GM12878 (cell line): ENCODE data around the gene GIMAP1. TPM values are rescaled to one million over a fixed set of nuclear protein-coding genes. Genes with fewer than 3 reads are reported as not detected.

Experiments
- ATAC-seq: fragments of 200-7000 bp; cut with Tn5 transposase; 3 replicates; pipeline ENCODE4 v1.9.1; 2020; ENCODE audit warnings: mild to moderate bottlenecking, moderate library complexity
- Bru-seq: library from RNA; stranded (reverse); fragments of 400-500 nt; gene quantifications from one replicate; lab custom pipeline; 2021; lab: Mats Ljungman, UMichigan
- BruChase-seq, 2 experiments: library from RNA; stranded (reverse); fragments of 400-500 nt; gene quantifications; one replicate each; lab custom pipeline; 2021; lab: Mats Ljungman, UMichigan
- BruUV-seq: library from RNA; stranded (reverse); fragments of 400-500 nt; replicated peaks from 2 replicates; lab custom pipeline; 2021; lab: Mats Ljungman, UMichigan
- CTCF ChIA-PET: fragments of 300-600 bp; sonication (Branson Sonifier 250); formaldehyde crosslinking; extraction: SDS; loops from one replicate; lab custom pipeline; 2021; ENCODE audit warnings: inconsistent platforms; lab: Yijun Ruan, JAX
- POLR2A ChIA-PET: fragments of 350-600 bp; formaldehyde crosslinking; extraction: SDS; loops from one replicate; lab custom pipeline; 2021; ENCODE audit warnings: inconsistent platforms; lab: Charles Lee
- RAD21 ChIA-PET: fragments of 300-600 bp; sonication (Branson Sonifier 250); formaldehyde crosslinking; loops from one replicate; lab custom pipeline; 2023; ENCODE audit warnings: antibody characterized with exemption; ENCODE audit not compliant: unreplicated experiment; lab: Charles Lee
- SMC1A ChIA-PET: fragments of 300-600 bp; sonication (Branson Sonifier 250); formaldehyde crosslinking; loops from one replicate; lab custom pipeline; 2023; ENCODE audit not compliant: unreplicated experiment, uncharacterized antibody; lab: Charles Lee
- DNase-seq: peaks from one replicate; pipeline ENCODE4 v3.0.0-alpha.2; 2011; ENCODE audit warnings: low read depth, low spot score
- FAIRE-seq: peaks from 3 replicates; lab custom pipeline; 2011; peaks lifted over from hg19 to GRCh38; lab: Jason Lieb, UNC
- H2AFZ ChIP-seq: 2 replicates; pipeline ENCODE4 v1.6.0; 2011; ENCODE audit warnings: low read depth, low read length, control low read depth; ENCODE audit not compliant: control insufficient read depth
- H3K27ac ChIP-seq: 2 replicates; pipeline ENCODE4 v1.5.1; 2011; ENCODE audit warnings: control low read depth; ENCODE audit not compliant: control insufficient read depth, insufficient read depth
- H3K27me3 ChIP-seq, 2 experiments: replicated peaks in 1 of 2; 2 replicates each; pipeline versions ENCODE4 v1.6.0 to v1.6.1; 2011; ENCODE audit warnings: low read length in 1 of 2; ENCODE audit not compliant: control insufficient read depth in 2 of 2, insufficient read depth in 2 of 2
- H3K36me3 ChIP-seq, 2 experiments: 2 replicates each; pipeline ENCODE4 v1.5.1; 2011; ENCODE audit warnings: low read length in 1 of 2; ENCODE audit not compliant: control insufficient read depth in 2 of 2, insufficient read depth in 2 of 2
- H3K4me1 ChIP-seq: 2 replicates; pipeline ENCODE4 v1.6.1; 2011; ENCODE audit warnings: mild to moderate bottlenecking, low read length, moderate library complexity, mixed read lengths; ENCODE audit not compliant: control insufficient read depth, insufficient read depth
- H3K4me2 ChIP-seq: 2 replicates; pipeline ENCODE4 v1.6.0; 2011; ENCODE audit warnings: control low read depth; ENCODE audit not compliant: control insufficient read depth, insufficient read depth
- H3K4me3 ChIP-seq: fragments of 200-600 bp; sonication (generic); 2 replicates; pipeline ENCODE4 v1.5.1; 2016
- H3K79me2 ChIP-seq: 2 replicates; pipeline ENCODE4 v1.6.0; 2011; ENCODE audit warnings: low read length; ENCODE audit not compliant: control insufficient read depth, insufficient read depth
- H3K9ac ChIP-seq: 2 replicates; pipeline ENCODE4 v1.8.0; 2011; ENCODE audit warnings: low read length, control low read depth, mixed read lengths; ENCODE audit not compliant: control insufficient read depth, insufficient read depth
- H3K9me3 ChIP-seq: replicated peaks from 3 replicates; pipeline ENCODE4 v1.5.1; 2011; ENCODE audit warnings: mild to moderate bottlenecking, low read length; ENCODE audit not compliant: control insufficient read depth, insufficient read depth
- H4K20me1 ChIP-seq: 2 replicates; pipeline ENCODE4 v1.6.0; 2011; ENCODE audit not compliant: control insufficient read depth, insufficient read depth
- CHD4 ChIP-seq: fragments of 200-600 bp; sonication (generic); IDR thresholded peaks from 2 replicates; pipeline ENCODE4 v1.6.1; 2016; ENCODE audit warnings: mild to moderate bottlenecking
- CREM ChIP-seq: IDR thresholded peaks from 2 replicates; pipeline ENCODE4 v1.6.1; 2014; ENCODE audit warnings: antibody characterized with exemption, low read depth
- DPF2 ChIP-seq: fragments of 450-650 bp; IDR thresholded peaks from 2 replicates; pipeline ENCODE4 v1.6.1; 2017; ENCODE audit warnings: mild to moderate bottlenecking
- ELK1 ChIP-seq: IDR thresholded peaks from 2 replicates; pipeline ENCODE4 v1.6.1; 2012; ENCODE audit warnings: low read depth, low read length, improper control_type of control experiment
- MTA3 ChIP-seq: IDR thresholded peaks from 2 replicates; pipeline ENCODE4 v1.6.1; 2012; ENCODE audit warnings: low read length, inconsistent platforms, borderline replicate concordance
- MYB ChIP-seq: fragments of 150-350 bp; IDR thresholded peaks from 2 replicates; pipeline ENCODE4 v1.6.1; 2014; ENCODE audit warnings: mild to moderate bottlenecking, low read depth, low read length, borderline replicate concordance
- NFYA ChIP-seq: IDR thresholded peaks from 2 replicates; pipeline ENCODE4 v1.6.1; 2011; ENCODE audit warnings: low read depth, mild to moderate bottlenecking, low read length, improper control_type of control experiment, borderline replicate concordance
- NR2C2 ChIP-seq: IDR thresholded peaks from 2 replicates; pipeline ENCODE4 v1.6.1; 2011; ENCODE audit warnings: borderline replicate concordance, low read depth; ENCODE audit not compliant: control insufficient read depth, insufficient read length
- POLR2A ChIP-seq: IDR thresholded peaks from 2 replicates; pipeline ENCODE4 v1.6.1; 2011; ENCODE audit warnings: low read depth, mild to moderate bottlenecking, low read length
- POLR2AphosphoS5 ChIP-seq: IDR thresholded peaks from 2 replicates; pipeline ENCODE4 v1.6.1; 2011; ENCODE audit warnings: mild to moderate bottlenecking, low read length, inconsistent platforms
- RBBP5 ChIP-seq: fragments of 200-600 bp; sonication (generic); conservative IDR thresholded peaks from 2 replicates; pipeline ENCODE4 v1.6.1; 2016
- RELA ChIP-seq: fragments of 450-650 bp; IDR thresholded peaks from 2 replicates; pipeline ENCODE4 v1.8.0; 2014; ENCODE audit warnings: borderline replicate concordance; ENCODE audit not compliant: partially characterized antibody
- SPI1 ChIP-seq: IDR thresholded peaks from 2 replicates; pipeline ENCODE4 v1.6.1; 2011; ENCODE audit warnings: low read depth, mild to moderate bottlenecking, low read length, moderate library complexity, borderline replicate concordance; ENCODE audit not compliant: insufficient read depth
- STAT1 ChIP-seq: fragments of 450-650 bp; conservative IDR thresholded peaks from 2 replicates; pipeline ENCODE4 v1.6.1; 2014; ENCODE audit warnings: antibody characterized with exemption, mild to moderate bottlenecking
- TBL1XR1 ChIP-seq: IDR thresholded peaks from 2 replicates; pipeline ENCODE4 v1.6.1; 2012; ENCODE audit warnings: low read depth, low read length, improper control_type of control experiment
- TCF12 ChIP-seq: IDR thresholded peaks from 2 replicates; pipeline ENCODE4 v1.6.1; 2011; ENCODE audit warnings: low read depth, mild to moderate bottlenecking, low read length
- TCF7 ChIP-seq: IDR thresholded peaks from 2 replicates; pipeline ENCODE4 v1.6.1; 2014; ENCODE audit warnings: antibody characterized with exemption, borderline replicate concordance
- YY1 ChIP-seq: IDR thresholded peaks from 2 replicates; pipeline ENCODE4 v1.6.1; 2011; ENCODE audit warnings: low read depth, mild to moderate bottlenecking, low read length
- ZZZ3 ChIP-seq: IDR thresholded peaks from 2 replicates; pipeline ENCODE4 v1.6.1; 2011; ENCODE audit warnings: low read depth; ENCODE audit not compliant: control insufficient read depth, insufficient read length
- WGBS: methylation state at CpG from one replicate; pipeline ENCODE4 v1.1.6; 2016; ENCODE audit warnings: low lambda C conversion rate; ENCODE audit not compliant: insufficient replicate concordance, insufficient coverage; ENCODE audit errors: missing lambda C conversion rate; 5-methylcytosine and 5-hydroxymethylcytosine counted together
- in situ Hi-C: fragments of 300-500 bp; cut with MboI; formaldehyde crosslinking; loops from 9 replicates; pipeline ENCODE4 v1.14.3; 2018; ENCODE audit warnings: mixed read lengths
- intact Hi-C: fragments of 100-400 bp; cut with micrococcal nuclease; formaldehyde crosslinking; loops from one replicate; pipeline ENCODE4 v1.14.2; 2022; ENCODE audit not compliant: unreplicated experiment
- long read RNA-seq, 2 experiments: library from polyadenylated mRNA; unstranded; transcript quantifications; one replicate each; pipeline ENCODE4 v2.0.0, GENCODE V29; 2019 to 2020
- polyA minus RNA-seq, 3 experiments: library from RNA; depleted of rRNA, polyadenylated mRNA; stranded (reverse); fragments of >200 nt; gene quantifications; 2 replicates each; pipeline ENCODE4 v1.2.3, GENCODE V29; 2011
- polyA plus RNA-seq, 11 experiments: library from polyadenylated mRNA; depleted of rRNA in 4 of 11; unstranded in 6 of 11; stranded (reverse) in 5 of 11; fragments of >200 nt; fragmentation: Nextera tagmentation in 4 of 11; fragmentation: Illumina TruSeq in 1 of 11; extraction: Ambion mirVana in 4 of 11; extraction: Trizol in 1 of 11; gene quantifications; 1 replicate in 1 of 11; 2 replicates in 10 of 11; pipeline versions ENCODE4 v1.2.1 to v1.2.3, GENCODE V29; 2011 to 2016; ENCODE audit warnings: inconsistent platforms in 2 of 11, missing spikeins in 2 of 11, low read depth in 1 of 11
- total RNA-seq, 4 experiments: library from RNA; depleted of rRNA in 3 of 4; stranded (reverse); fragments of >200 nt in 3 of 4; fragmentation: Illumina TruSeq in 1 of 4; extraction: Trizol in 1 of 4; gene quantifications; 2 replicates each; pipeline versions ENCODE4 v1.2.1 to v1.2.3, GENCODE V29; 2013 to 2021

The GIMAP1 gene
- total RNA-seq (2013; cell fraction: nucleolus; rRNA removed), result 1.4 and 1.7 TPM in 2 replicates
- total RNA-seq (2014; rRNA removed) (1.9 and 2.3 TPM in 2 replicates), total RNA-seq (2014; rRNA removed; fragmentation: Illumina TruSeq; extraction: Trizol) (1.1 and 1.4 TPM in 2 replicates), total RNA-seq (2021) (1.3 and 1.4 TPM in 2 replicates), polyA plus RNA-seq (2011; rRNA removed) (0.91 and 1.2 TPM in 2 replicates), polyA plus RNA-seq (2014; fragmentation: Illumina TruSeq; extraction: Trizol) (1.3 and 1.4 TPM in 2 replicates), polyA plus RNA-seq (2014; fragmentation: Nextera tagmentation; extraction: Ambion mirVana) (under 1 TPM; 0.16 to 0.20 TPM), polyA plus RNA-seq (2014; rRNA removed) (1.5 and 1.8 TPM in 2 replicates), polyA plus RNA-seq (2016; fragmentation: Nextera tagmentation; extraction: Ambion mirVana) (1 to 10 TPM in 1 of 2 experiments, under 1 TPM in 1; 0.58 to 1.0 TPM), polyA minus RNA-seq (2011; rRNA and poly(A)+ RNA removed) (0.73 and 0.98 TPM in 2 replicates), Bru-seq, nascent RNA (percentile 66 among the genes with signal in this experiment), BruChase-seq, experiment 1, labeled RNA remaining after a 6-hour chase (percentile 58 among the genes with signal in this experiment), BruChase-seq, experiment 2, labeled RNA remaining after a 2-hour chase (percentile 70 among the genes with signal in this experiment)
- 1.7 TPM for polyA plus RNA-seq (2011; ENCODE audit: low read depth)
- 1.0 and 1.4 TPM in 2 replicates for polyA plus RNA-seq (2011; cell fraction: cytosol; rRNA removed)
- 0.67 and 1.2 TPM in 2 replicates for polyA plus RNA-seq (2011; cell fraction: nucleus; rRNA removed)
- 2.2 and 3.2 TPM in 2 replicates for polyA plus RNA-seq (2012)
- 0.27 TPM in 1 of 2 replicates, not detected in the other for polyA minus RNA-seq (2011; cell fraction: cytosol; rRNA and poly(A)+ RNA removed)
- 0.85 and 1.1 TPM in 2 replicates for polyA minus RNA-seq (2011; cell fraction: nucleus; rRNA and poly(A)+ RNA removed)
- long read RNA-seq, experiment 1, full-length matches to known transcripts, result 8 of 8 reads
- long read RNA-seq, experiment 1, partial matches to known transcripts, result 0 of 8 reads
- long read RNA-seq, experiment 1, other reads (novel, unspliced or antisense), result 0 of 8 reads
- long read RNA-seq, experiment 2, full-length matches to known transcripts, result 1 of 1 reads
- long read RNA-seq, experiment 2, partial matches to known transcripts, result 0 of 1 reads
- long read RNA-seq, experiment 2, other reads (novel, unspliced or antisense), result 0 of 1 reads

GRCh38 chr7:150716368-150716767, at the start of gene GIMAP1:
GIMAP1 (plus strand) TSS chr7:150716613; CDS start chr7:150719048, 2,435 bp downstream.
- ATAC-seq (peak; percentile 59), FAIRE-seq (peak; percentile 64), DNase-seq (no peak)
- Histone ChIP-seq H3K9me3 (no peaks in the 10 kb centered on the region; the same call in 1 of the 3 replicates), H3K4me1 (peaks cover 7% of the 10 kb centered on the region), H3K36me3 (peaks cover 0 to 1% of the 10 kb centered on the region in 2 experiments; a peak in 1 of 4 replicates), H3K27ac (peak within 1 kb of the TSS; percentile 37), H3K79me2 (peaks cover 8% of the 10 kb centered on the region), H3K27me3 (no peaks in the 10 kb centered on the region), H4K20me1 (no peaks in the 10 kb centered on the region), H3K4me2 (peak within 1 kb of the TSS; percentile 56), H2AFZ (peak within 1 kb of the TSS; percentile 70), H3K4me3 (peak within 1 kb of the TSS; percentile 74), H3K9ac (peak within 1 kb of the TSS; percentile 73)
- BruUV-seq, result no TSS peak
- SMC1A ChIA-PET, result interaction anchor here (0.9 to 1.8 kb wide), 4 partner anchors 16 to 47 kb away, joined by 3 to 8 read pairs (median 6); no protein-coding TSS in a partner anchor
- 1% methylated on average over 5 of the region's 5 CpGs for WGBS
- intact Hi-C loops, result no loop called here
- RAD21 ChIA-PET, result interaction anchor here (1.7 to 2.2 kb wide), 2 partner anchors 30 to 39 kb away, joined by 4 to 7 read pairs; partner anchors contain the start of gene GIMAP2
- POLR2A ChIA-PET, result interaction anchor here (1.5 kb wide), 1 partner anchor 31 kb away, joined by 3 read pairs; the partner anchor contains the start of gene GIMAP2
- in situ Hi-C loops, result no loop called here
- CTCF ChIA-PET, result interaction anchor here (1.2 kb wide), 1 partner anchor 41 kb away, joined by 3 read pairs; no protein-coding TSS in a partner anchor
- TF ChIP-seq TCF7 (no peak), SPI1 (0 out of 2 replicates have a peak, but pooled peaks have one; percentile 9), CHD4 (no peak), TCF12 (no peak), CREM (no peak), RELA (no peak), MYB (no peak), POLR2A (peak; percentile 63), RBBP5 (no peak), ELK1 (no peak), DPF2 (no peak), YY1 (no peak), ZZZ3 (no peak), TBL1XR1 (no peak), NR2C2 (no peak), MTA3 (no peak), NFYA (no peak), STAT1 (no peak), POLR2AphosphoS5 (peak; percentile 53; the same call in 1 of the 2 replicates)
